Neural cell (in vitro differentiated cells): ENCODE measurements around the gene CCDC148. TPM values are rescaled to one million over a fixed set of nuclear protein-coding genes. Genes with fewer than 3 reads are reported as not detected.

Source experiments
- H2AFZ ChIP-seq: fragments of 200-600, 300-800 bp; sonication (generic), shearing (Covaris generic); 2 replicates; pipeline ENCODE4 v1.6.0; 2014; ENCODE audit warnings: low read depth, mild to moderate bottlenecking, antibody characterized with exemption, low read length, moderate library complexity
- H3F3A ChIP-seq: fragments of 200-600 bp; shearing (Covaris generic); 2 replicates; pipeline ENCODE4 v1.6.1; 2016; ENCODE audit warnings: mild to moderate bottlenecking, moderate library complexity, mixed read lengths, antibody characterized with exemption, low read length; ENCODE audit not compliant: insufficient read depth, poor library complexity, severe bottlenecking
- H3K27ac ChIP-seq: fragments of 200-600, 300-800 bp; sonication (generic), shearing (Covaris generic); 2 replicates; pipeline ENCODE4 v1.5.1; 2014; ENCODE audit warnings: mild to moderate bottlenecking, low read length, moderate library complexity
- H3K27me3 ChIP-seq: fragments of 300-800, 200-600 bp; sonication (generic), shearing (Covaris generic); 2 replicates; pipeline ENCODE4 v1.6.0; 2014; ENCODE audit warnings: mild to moderate bottlenecking, low read depth, low read length, moderate library complexity; ENCODE audit not compliant: insufficient read depth
- H3K36me3 ChIP-seq: fragments of 300-800, 200-600 bp; sonication (generic), shearing (Covaris generic); 2 replicates; pipeline ENCODE4 v1.5.1; 2014; ENCODE audit warnings: mild to moderate bottlenecking, antibody characterized with exemption, low read length, moderate library complexity; ENCODE audit not compliant: insufficient read depth
- H3K4me2 ChIP-seq: fragments of 300-800, 200-600 bp; sonication (generic), shearing (Covaris generic); 2 replicates; pipeline ENCODE4 v1.6.0; 2014; ENCODE audit warnings: mild to moderate bottlenecking, low read length
- H3K4me3 ChIP-seq: fragments of 300-800, 200-600 bp; sonication (generic), shearing (Covaris generic); 2 replicates; pipeline ENCODE4 v1.5.1; 2014; ENCODE audit warnings: mild to moderate bottlenecking, low read length, moderate library complexity
- H3K79me2 ChIP-seq: fragments of 200-600 bp; shearing (Covaris generic); replicated peaks from 2 replicates; pipeline ENCODE4 v1.6.0; 2014; ENCODE audit warnings: mild to moderate bottlenecking, low read length, moderate library complexity; ENCODE audit not compliant: insufficient read depth
- H3K9ac ChIP-seq: fragments of 300-800, 200-600 bp; sonication (generic), shearing (Covaris generic); 2 replicates; pipeline ENCODE4 v1.6.1; 2016; ENCODE audit warnings: mild to moderate bottlenecking, low read length, mixed read lengths
- H3K9me2 ChIP-seq: fragments of 200-600 bp; shearing (Covaris generic); 2 replicates; pipeline ENCODE4 v1.6.1; 2016; ENCODE audit warnings: mild to moderate bottlenecking, low read length, mixed read lengths; ENCODE audit not compliant: insufficient read depth
- H3K9me3 ChIP-seq: fragments of 200-600, 300-800 bp; sonication (generic), shearing (Covaris generic); 2 replicates; pipeline ENCODE4 v1.6.1; 2016; ENCODE audit warnings: mild to moderate bottlenecking, mixed run types, low read length, moderate library complexity, mixed read lengths
- H4K20me1 ChIP-seq: fragments of 200-600 bp; shearing (Covaris generic); 2 replicates; pipeline ENCODE4 v1.6.1; 2016; ENCODE audit warnings: mild to moderate bottlenecking, mixed run types; ENCODE audit not compliant: insufficient read depth
- CTCF ChIP-seq: fragments of 450-650 bp; IDR thresholded peaks from 2 replicates; pipeline ENCODE4 v1.5.1; 2014; ENCODE audit warnings: antibody characterized with exemption, mild to moderate bottlenecking, moderate library complexity; ENCODE audit not compliant: poor library complexity, severe bottlenecking
- EP300 ChIP-seq: fragments of 450-650 bp; conservative IDR thresholded peaks from 2 replicates; pipeline ENCODE4 v1.6.1; 2014; ENCODE audit warnings: antibody characterized with exemption, mild to moderate bottlenecking, moderate library complexity; ENCODE audit not compliant: poor library complexity, severe bottlenecking
- EZH2 ChIP-seq: fragments of 200-600, 300-800 bp; shearing (Covaris generic), sonication (generic); IDR thresholded peaks from 2 replicates; pipeline ENCODE4 v1.6.1; 2014; ENCODE audit warnings: antibody characterized with exemption, low read length, borderline replicate concordance, mild to moderate bottlenecking; ENCODE audit not compliant: insufficient read depth, poor library complexity, severe bottlenecking
- MXI1 ChIP-seq: fragments of 450-650 bp; conservative IDR thresholded peaks from 2 replicates; pipeline ENCODE4 v1.6.1; 2014; ENCODE audit warnings: antibody characterized with exemption, mild to moderate bottlenecking; ENCODE audit not compliant: poor library complexity, severe bottlenecking
- POLR2AphosphoS5 ChIP-seq: IDR thresholded peaks from 2 replicates; pipeline ENCODE4 v1.6.1; 2012
- RAD21 ChIP-seq: fragments of 450-650 bp; conservative IDR thresholded peaks from 2 replicates; pipeline ENCODE4 v1.6.1; 2014; ENCODE audit warnings: antibody characterized with exemption, mild to moderate bottlenecking, moderate library complexity
- REST ChIP-seq: IDR thresholded peaks from 2 replicates; pipeline ENCODE4 v1.6.1; 2012; ENCODE audit warnings: borderline replicate concordance
- SMC3 ChIP-seq: fragments of 450-650 bp; conservative IDR thresholded peaks from 2 replicates; pipeline ENCODE4 v1.6.1; 2014; ENCODE audit warnings: antibody characterized with exemption, mild to moderate bottlenecking, moderate library complexity; ENCODE audit not compliant: poor library complexity
- TAF1 ChIP-seq: IDR thresholded peaks from 2 replicates; pipeline ENCODE4 v1.6.1; 2012; ENCODE audit warnings: low read depth
- polyA plus RNA-seq: library from polyadenylated mRNA; depleted of rRNA; stranded (reverse); fragments of >200 nt; gene quantifications from 2 replicates; pipeline ENCODE4 v1.2.3, GENCODE V29; 2014

Gene CCDC148
- polyA plus RNA-seq, 1 donor from 2014 or later, result 1.8 TPM

GRCh38 chr2:158273791-158274190, 182.8 kb downstream of the CCDC148 start:
- no peaks in the 10 kb centered on the region for H3K9me2 ChIP-seq
- no peaks in the 10 kb centered on the region for H3F3A ChIP-seq
- TF ChIP-seq RAD21, result no peak
- H2AFZ ChIP-seq, result no peak overlapping the region
- no peak overlapping the region for H3K27ac ChIP-seq
- H3K9me3 ChIP-seq, result no peaks in the 10 kb centered on the region
- no peak overlapping the region for H3K4me2 ChIP-seq
- H4K20me1 ChIP-seq, result no peaks in the 10 kb centered on the region
- no peaks in the 10 kb centered on the region for H3K79me2 ChIP-seq
- H3K27me3 ChIP-seq, result no peaks in the 10 kb centered on the region
- H3K4me3 ChIP-seq, result no peak overlapping the region
- H3K36me3 ChIP-seq, result no peaks in the 10 kb centered on the region
- H3K9ac ChIP-seq, result no peak overlapping the region

- H2AFZ ChIP-seq, result no peak overlapping the region
- H3F3A ChIP-seq, result no peaks in the 10 kb centered on the region
- H3K4me2 ChIP-seq, result no peak overlapping the region
- no peaks in the 10 kb centered on the region for H4K20me1 ChIP-seq
- H3K27me3 ChIP-seq, result no peaks in the 10 kb centered on the region
- no peak for TF ChIP-seq TAF1
- TF ChIP-seq RAD21, result no peak
- TF ChIP-seq POLR2AphosphoS5, result no peak
- TF ChIP-seq EP300, result no peak
- no peak for TF ChIP-seq EZH2
- no peak for TF ChIP-seq MXI1
- no peak for TF ChIP-seq REST
- no peak for TF ChIP-seq CTCF
- TF ChIP-seq SMC3, result no peak
- no peaks in the 10 kb centered on the region for H3K9me2 ChIP-seq
- no peak overlapping the region for H3K4me3 ChIP-seq
- H3K9me3 ChIP-seq, result no peaks in the 10 kb centered on the region
- H3K36me3 ChIP-seq, result no peaks in the 10 kb centered on the region
- H3K79me2 ChIP-seq, result no peaks in the 10 kb centered on the region
- H3K9ac ChIP-seq, result no peak overlapping the region
- H3K27ac ChIP-seq, result no peak overlapping the region
Observed at GRCh38 chr2:158270536-158270935, 186.0 kb downstream of the CCDC148 start.

GRCh38 chr2:158269143-158269542, 187.4 kb downstream of the CCDC148 start:
- Histone ChIP-seq H3K4me3 (no peak overlapping the region), H3K4me2 (no peak overlapping the region), H3K9me3 (no peaks in the 10 kb centered on the region), H3K79me2 (no peaks in the 10 kb centered on the region), H3K27me3 (no peaks in the 10 kb centered on the region), H2AFZ (no peak overlapping the region), H3K27ac (no peak overlapping the region), H3K9me2 (no peaks in the 10 kb centered on the region), H4K20me1 (no peaks in the 10 kb centered on the region), H3K36me3 (no peaks in the 10 kb centered on the region), H3K9ac (no peak overlapping the region), H3F3A (no peaks in the 10 kb centered on the region)
- TF ChIP-seq SMC3, result no peak
